ENCODE data around the gene DNAH8. TPM values are rescaled to one million over a fixed set of nuclear protein-coding genes. Genes with fewer than 3 reads are reported as not detected.

DNAH8 gene
- total RNA-seq, 1 experiment from 2014 or later = not detected

DNA sequence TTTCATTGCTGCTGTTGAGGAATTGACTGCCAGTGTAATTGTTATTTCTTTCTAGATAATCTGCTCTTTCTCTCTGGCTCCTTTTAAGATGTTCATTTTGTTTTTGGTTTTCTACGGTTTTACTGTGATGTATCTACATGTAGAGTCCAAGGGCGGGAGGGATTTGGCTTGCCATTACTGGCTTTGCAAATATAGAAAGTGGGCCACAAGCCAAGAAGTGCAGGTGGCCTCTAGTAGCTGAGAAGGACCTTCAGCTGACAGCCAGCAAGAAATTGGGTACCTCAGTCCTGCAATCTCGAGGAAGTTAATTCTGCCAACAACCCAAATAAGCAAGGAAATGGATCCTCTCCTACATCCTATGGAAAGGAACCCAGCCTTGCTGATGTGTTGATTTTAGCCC is 290.7 kb downstream of the DNAH8 start:
- POLR2A ChIA-PET = no interaction called here
- H3K27me3 ChIP-seq (ENCODE audit: insufficient read depth, low read length) = peaks cover 80% of the 10 kb centered on the region
- no peak for DNase-seq (ENCODE audit: low read depth, low spot score)

More for the DNA sequence above, 290.7 kb downstream of the DNAH8 start:
- Histone ChIP-seq H4K20me1 (ENCODE audit: insufficient read depth) (no peaks in the 10 kb centered on the region; the same call in 1 of the 2 replicates), H3K36me3 (ENCODE audit: control insufficient read depth in 1 of 2, insufficient read depth in 2 of 2, low read length in 2 of 2) (no peaks in the 10 kb centered on the region), H3K4me2 (ENCODE audit: low read length) (no peak overlapping the region), H3K79me2 (ENCODE audit: insufficient read depth, low read length) (no peaks in the 10 kb centered on the region), H3K4me1 (ENCODE audit: control insufficient read depth in 1 of 2, insufficient read depth in 2 of 2, low read length in 2 of 2) (no peaks in the 10 kb centered on the region), H3K9ac (ENCODE audit: low read length) (no peak overlapping the region), H3K4me3 (replicated peaks in 1 of 2; ENCODE audit: low read depth in 1 of 2, low read length in 2 of 2) (no peak overlapping the region), H3K9me2 (ENCODE audit: insufficient read depth) (no peaks in the 10 kb centered on the region), H3K9me3 (ENCODE audit: control insufficient read depth in 1 of 2, insufficient read depth in 1 of 2, low read depth in 1 of 2, low read length in 2 of 2) (no peaks in the 10 kb centered on the region), H3K27ac (ENCODE audit: low read depth, low read length) (no peak overlapping the region), H2AFZ (ENCODE audit: low read depth, low read length, poor library complexity, severe bottlenecking) (no peak overlapping the region)
- CTCF ChIA-PET = no interaction called here
- BruUV-seq (replicated peaks) = no TSS peak
- no peak for ATAC-seq
- RAD21 ChIA-PET (ENCODE audit: low non-redundant PET in 1 of 2, low total read pairs in 2 of 2, uncharacterized antibody in 2 of 2, unreplicated experiment in 2 of 2) = no interaction called here
- intact Hi-C loops (cut with micrococcal nuclease) = loop anchor here (10.0 kb wide), 1 partner anchor 149 kb away; no protein-coding TSS in a partner anchor
- TF ChIP-seq EZH2 (IDR thresholded peaks at IDR 0.05) (no peak), YY1 (IDR thresholded peaks at IDR 0.05; ENCODE audit: extremely low read depth, insufficient replicate concordance, low read depth, low read length) (no peak), SRF (IDR thresholded peaks at IDR 0.05; ENCODE audit: low read depth) (no peak)
- TF ChIP-seq, protein P1, sequence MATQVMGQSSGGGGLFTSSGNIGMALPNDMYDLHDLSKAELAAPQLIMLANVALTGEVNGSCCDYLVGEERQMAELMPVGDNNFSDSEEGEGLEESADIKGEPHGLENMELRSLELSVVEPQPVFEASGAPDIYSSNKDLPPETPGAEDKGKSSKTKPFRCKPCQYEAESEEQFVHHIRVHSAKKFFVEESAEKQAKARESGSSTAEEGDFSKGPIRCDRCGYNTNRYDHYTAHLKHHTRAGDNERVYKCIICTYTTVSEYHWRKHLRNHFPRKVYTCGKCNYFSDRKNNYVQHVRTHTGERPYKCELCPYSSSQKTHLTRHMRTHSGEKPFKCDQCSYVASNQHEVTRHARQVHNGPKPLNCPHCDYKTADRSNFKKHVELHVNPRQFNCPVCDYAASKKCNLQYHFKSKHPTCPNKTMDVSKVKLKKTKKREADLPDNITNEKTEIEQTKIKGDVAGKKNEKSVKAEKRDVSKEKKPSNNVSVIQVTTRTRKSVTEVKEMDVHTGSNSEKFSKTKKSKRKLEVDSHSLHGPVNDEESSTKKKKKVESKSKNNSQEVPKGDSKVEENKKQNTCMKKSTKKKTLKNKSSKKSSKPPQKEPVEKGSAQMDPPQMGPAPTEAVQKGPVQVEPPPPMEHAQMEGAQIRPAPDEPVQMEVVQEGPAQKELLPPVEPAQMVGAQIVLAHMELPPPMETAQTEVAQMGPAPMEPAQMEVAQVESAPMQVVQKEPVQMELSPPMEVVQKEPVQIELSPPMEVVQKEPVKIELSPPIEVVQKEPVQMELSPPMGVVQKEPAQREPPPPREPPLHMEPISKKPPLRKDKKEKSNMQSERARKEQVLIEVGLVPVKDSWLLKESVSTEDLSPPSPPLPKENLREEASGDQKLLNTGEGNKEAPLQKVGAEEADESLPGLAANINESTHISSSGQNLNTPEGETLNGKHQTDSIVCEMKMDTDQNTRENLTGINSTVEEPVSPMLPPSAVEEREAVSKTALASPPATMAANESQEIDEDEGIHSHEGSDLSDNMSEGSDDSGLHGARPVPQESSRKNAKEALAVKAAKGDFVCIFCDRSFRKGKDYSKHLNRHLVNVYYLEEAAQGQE (IDR thresholded peaks at IDR 0.05; ENCODE audit: low read depth) = no peak
- TF ChIP-seq, protein P2, sequence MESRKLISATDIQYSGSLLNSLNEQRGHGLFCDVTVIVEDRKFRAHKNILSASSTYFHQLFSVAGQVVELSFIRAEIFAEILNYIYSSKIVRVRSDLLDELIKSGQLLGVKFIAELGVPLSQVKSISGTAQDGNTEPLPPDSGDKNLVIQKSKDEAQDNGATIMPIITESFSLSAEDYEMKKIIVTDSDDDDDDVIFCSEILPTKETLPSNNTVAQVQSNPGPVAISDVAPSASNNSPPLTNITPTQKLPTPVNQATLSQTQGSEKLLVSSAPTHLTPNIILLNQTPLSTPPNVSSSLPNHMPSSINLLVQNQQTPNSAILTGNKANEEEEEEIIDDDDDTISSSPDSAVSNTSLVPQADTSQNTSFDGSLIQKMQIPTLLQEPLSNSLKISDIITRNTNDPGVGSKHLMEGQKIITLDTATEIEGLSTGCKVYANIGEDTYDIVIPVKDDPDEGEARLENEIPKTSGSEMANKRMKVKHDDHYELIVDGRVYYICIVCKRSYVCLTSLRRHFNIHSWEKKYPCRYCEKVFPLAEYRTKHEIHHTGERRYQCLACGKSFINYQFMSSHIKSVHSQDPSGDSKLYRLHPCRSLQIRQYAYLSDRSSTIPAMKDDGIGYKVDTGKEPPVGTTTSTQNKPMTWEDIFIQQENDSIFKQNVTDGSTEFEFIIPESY (IDR thresholded peaks at IDR 0.05; ENCODE audit: extremely low read depth, insufficient replicate concordance, low read length) = no peak
